Activated T-helper 1 cell treated with anti-CD3 and anti-CD28 coated beads, Interleukin-12 subunit alpha, Interleukin-12 subunit beta, Interleukin-2, Interleukin-4 antibody, amounts not matched to agents 30 ng/mL and 10 ng/mL and 1 ng/mL, durations not matched to agents 14 hours and 24 hours and 36 hours (primary cell): Measurements from ENCODE around the gene CLK1. TPM values are rescaled to one million over a fixed set of nuclear protein-coding genes. Genes with fewer than 3 reads are reported as not detected.
"Not testable (repeated sequence)": the region's sequence is repeated elsewhere in the genome, so short reads cannot be mapped to it uniquely, and the experiment has no call there.

Experiments used
- DNase-seq: peaks from one replicate; pipeline ENCODE4 v3.0.0; 2021; ENCODE audit warnings: low spot score
- H3K27ac Mint-ChIP-seq: one replicate; pipeline ENCODE4 v1.8.0; 2021; ENCODE audit warnings: mild to moderate bottlenecking, mixed read lengths
- H3K27me3 Mint-ChIP-seq: one replicate; pipeline ENCODE4 v1.8.0; 2022; ENCODE audit warnings: mild to moderate bottlenecking, moderate library complexity, mixed read lengths; ENCODE audit not compliant: insufficient read depth
- H3K36me3 Mint-ChIP-seq: one replicate; pipeline ENCODE4 v1.8.0; 2021; ENCODE audit warnings: low read depth, mixed read lengths
- H3K4me1 Mint-ChIP-seq: one replicate; pipeline ENCODE4 v1.8.0; 2021; ENCODE audit warnings: low read depth, mixed read lengths
- H3K4me3 Mint-ChIP-seq: one replicate; pipeline ENCODE4 v1.8.0; 2021; ENCODE audit warnings: mild to moderate bottlenecking, moderate library complexity, mixed read lengths
- H3K9me3 Mint-ChIP-seq: one replicate; pipeline ENCODE4 v1.8.0; 2021; ENCODE audit warnings: mixed read lengths
- intact Hi-C: fragments of 100-400 bp; cut with micrococcal nuclease; formaldehyde crosslinking; loops from one replicate; pipeline ENCODE4 v1.15.1; 2024
- total RNA-seq: library from RNA; stranded (reverse); gene quantifications from 2 replicates; pipeline ENCODE4 v1.2.3, GENCODE V29; 2022

Gene CLK1
- total RNA-seq, result 91.7 and 99.5 TPM in 2 replicates

DNA sequence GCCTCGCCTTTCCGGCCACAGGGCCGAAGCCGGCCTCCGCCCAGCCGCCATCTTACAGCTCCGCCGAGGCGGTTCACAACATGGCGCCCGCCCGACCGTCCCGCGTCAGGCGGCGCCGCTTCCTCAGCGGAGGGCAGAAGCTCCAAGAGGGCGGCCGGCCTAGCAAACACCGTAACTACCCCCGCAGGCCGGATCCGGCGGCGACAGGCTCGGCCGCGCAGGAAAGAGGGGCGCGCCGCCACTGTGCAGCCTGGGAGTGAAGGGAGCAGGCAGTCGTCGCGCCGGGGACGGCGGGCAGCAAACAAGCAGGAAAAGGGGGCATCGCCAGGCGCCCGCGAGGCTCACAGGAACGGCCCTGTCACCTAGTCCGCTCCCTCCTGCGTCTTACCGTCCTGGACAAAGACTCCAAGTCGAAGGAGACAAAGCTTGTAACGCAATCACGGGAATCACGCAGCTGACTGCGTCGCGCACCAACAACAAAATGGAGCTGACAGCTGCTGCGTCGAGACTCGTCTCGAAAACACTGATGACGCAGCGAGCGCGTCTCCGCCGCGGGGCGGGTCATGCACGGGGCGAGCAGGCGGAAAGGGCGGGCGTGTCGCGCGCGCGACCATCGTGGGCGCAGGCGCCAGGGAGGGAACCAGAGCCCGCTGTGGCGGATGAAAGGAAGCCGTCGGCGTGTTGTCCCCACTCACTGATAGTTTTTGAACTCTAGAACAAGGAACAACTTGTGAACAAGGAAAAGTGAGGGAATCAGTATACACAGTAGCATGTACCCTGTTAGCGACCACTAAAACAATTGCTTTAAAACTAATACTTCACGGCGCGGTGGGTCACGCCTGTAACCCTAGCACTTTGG is at the start of gene CLK1:
TSS of gene CLK1 (minus strand) at position 483 of the 859 bp plus-strand sequence. CDS start 2,796 bp downstream, outside the sequence.
- Mint-ChIP-seq H3K4me3 (peak within 1 kb of the TSS; percentile 93), H3K36me3 (peaks cover 43% of the 10 kb centered on the region), H3K27ac (peak within 1 kb of the TSS; percentile 97), H3K4me1 (peaks cover 50% of the 10 kb centered on the region), H3K27me3 (no peaks in the 10 kb centered on the region), H3K9me3 (no peaks in the 10 kb centered on the region)
- intact Hi-C loops, result loop anchor here (1.0 to 10.0 kb wide), 11 partner anchors 25 to 1403 kb away; partner anchors contain the start of genes HYCC2, MAIP1, NIF3L1 and NOP58
- peak; percentile 92 for DNase-seq

DNA sequence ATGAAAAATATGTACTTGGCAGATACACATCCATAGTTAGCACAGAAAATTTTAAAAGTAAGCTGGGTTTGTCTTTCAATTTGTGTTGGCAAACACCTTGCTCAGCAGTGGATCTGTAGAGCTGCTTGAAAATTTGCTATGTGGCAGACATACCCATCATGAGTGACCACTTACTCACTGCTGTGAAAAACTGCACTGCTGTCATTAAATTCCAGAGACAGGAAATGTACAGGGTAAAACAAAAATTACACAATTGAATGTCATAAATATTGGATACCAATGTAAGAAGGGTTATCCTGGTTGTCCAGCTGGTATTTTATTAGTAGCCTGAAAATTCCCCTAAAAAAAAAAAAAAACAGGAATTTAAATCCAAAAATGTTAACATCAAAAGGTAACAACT is 49.2 kb upstream of the CLK1 start:
- no peak for DNase-seq
- intact Hi-C loops, result no loop called here
- Mint-ChIP-seq H3K9me3 (no peaks in the 10 kb centered on the region), H3K4me3 (no peak overlapping the region), H3K27ac (no peak overlapping the region), H3K27me3 (no peaks in the 10 kb centered on the region), H3K4me1 (peaks cover 5% of the 10 kb centered on the region), H3K36me3 (peaks cover 37% of the 10 kb centered on the region)

DNA sequence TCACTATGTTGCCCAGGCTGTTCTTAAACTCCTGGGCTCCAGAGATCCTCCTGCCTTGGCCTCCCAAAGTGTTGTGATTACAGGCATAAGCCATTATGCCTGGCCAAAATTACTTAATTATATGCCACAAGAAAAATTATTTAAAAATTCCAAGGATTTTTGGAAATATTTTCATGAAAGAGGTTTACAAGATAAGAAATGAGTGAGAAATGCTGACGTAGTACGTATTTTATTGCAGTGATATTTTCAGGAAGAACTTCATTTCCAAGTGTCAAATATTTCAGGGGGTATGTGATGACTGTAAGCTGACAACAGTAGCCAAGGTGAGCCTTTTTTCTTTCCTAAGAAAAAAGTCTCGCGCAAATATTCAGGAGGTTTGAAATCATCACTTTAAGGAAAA is 45.5 kb upstream of the CLK1 start:
- intact Hi-C loops, result loop anchor here (10.0 kb wide), 1 partner anchor 455 kb away; no protein-coding TSS in a partner anchor

DNA sequence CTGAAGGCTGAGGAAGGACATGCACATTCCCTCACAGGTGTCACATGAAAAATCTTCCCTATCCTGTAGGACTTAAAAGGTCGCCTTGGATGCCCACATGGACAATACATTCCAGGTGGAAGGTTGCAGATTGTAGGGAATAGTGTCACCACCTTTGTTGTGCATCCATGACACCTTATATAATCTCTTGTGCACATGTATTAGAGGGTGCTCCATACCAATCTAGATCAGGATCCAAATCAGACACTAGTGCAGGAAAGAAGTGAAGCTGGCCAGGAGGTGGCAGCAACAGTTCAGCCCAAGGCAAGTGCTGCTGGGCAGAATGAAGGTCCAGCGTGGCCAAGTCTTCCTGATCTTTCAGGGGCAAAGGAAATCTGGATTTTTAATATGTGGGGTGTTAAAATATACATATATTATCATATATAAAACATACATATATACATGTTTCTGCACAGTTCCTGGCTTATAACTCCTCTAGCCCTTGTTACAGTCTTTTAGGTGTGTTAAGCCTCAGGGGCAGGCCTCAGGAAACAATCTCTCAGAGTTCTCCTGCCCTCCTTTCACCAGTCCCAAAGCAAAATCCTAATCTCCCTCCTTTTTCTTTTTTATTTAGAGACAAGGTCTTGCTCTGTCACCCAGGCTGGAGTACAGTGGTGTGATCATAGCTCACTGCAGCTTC is 41.3 kb upstream of the CLK1 start:
- peak; percentile 20 for DNase-seq
- Mint-ChIP-seq H3K36me3 (peaks cover 15% of the 10 kb centered on the region), H3K27ac (no peak overlapping the region), H3K4me1 (peaks cover 9% of the 10 kb centered on the region), H3K9me3 (no peaks in the 10 kb centered on the region), H3K27me3 (no peaks in the 10 kb centered on the region), H3K4me3 (no peak overlapping the region)
- intact Hi-C loops, result loop anchor here (1.0 to 10.0 kb wide), 3 partner anchors 164 to 459 kb away; no protein-coding TSS in a partner anchor

More for the DNA sequence above, 45.5 kb upstream of the CLK1 start:
- Mint-ChIP-seq H3K4me3 (no peak overlapping the region), H3K27me3 (no peaks in the 10 kb centered on the region), H3K9me3 (no peaks in the 10 kb centered on the region), H3K36me3 (peaks cover 26% of the 10 kb centered on the region), H3K27ac (no peak overlapping the region), H3K4me1 (peaks cover 5% of the 10 kb centered on the region)
- DNase-seq, result no peak

DNA sequence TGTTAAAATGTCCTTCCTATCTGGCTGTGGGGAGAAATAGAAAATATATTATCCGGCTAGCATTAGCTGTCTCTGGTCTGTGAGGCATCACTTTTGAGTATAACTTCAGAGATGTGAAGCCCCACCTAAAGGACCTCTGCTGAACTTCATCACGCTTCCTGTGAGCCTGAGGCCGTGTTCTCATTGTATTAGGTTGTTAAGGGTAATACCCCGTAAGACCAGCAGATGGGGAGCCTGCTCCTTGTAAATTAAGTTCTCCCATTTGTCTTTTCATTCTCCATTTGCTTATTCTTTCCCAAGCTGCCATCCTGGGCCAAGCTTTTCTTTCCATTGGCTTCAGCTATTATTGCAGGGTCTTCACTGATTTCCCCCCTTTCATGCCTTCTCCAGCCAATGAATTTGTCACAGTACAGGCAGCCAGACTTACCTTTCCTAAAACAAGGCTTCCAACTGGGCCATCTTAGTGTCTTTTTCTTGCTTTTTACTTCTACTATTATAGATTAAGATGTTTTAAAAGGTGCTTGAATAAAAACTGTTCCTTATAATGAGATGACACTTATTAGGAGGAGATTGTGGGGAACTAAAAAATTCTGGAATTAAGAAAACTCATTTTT is 37.1 kb upstream of the CLK1 start:
- Mint-ChIP-seq H3K36me3 (peaks cover 32% of the 10 kb centered on the region), H3K4me1 (peaks cover 18% of the 10 kb centered on the region), H3K4me3 (no peak overlapping the region), H3K9me3 (no peaks in the 10 kb centered on the region), H3K27ac (peak overlapping the region; percentile 59), H3K27me3 (no peaks in the 10 kb centered on the region)
- intact Hi-C loops, result loop anchor here (1.0 to 10.0 kb wide), 6 partner anchors 12 to 463 kb away; partner anchors contain the start of genes NIF3L1, ORC2 and PPIL3
- peak; percentile 68 for DNase-seq

DNA sequence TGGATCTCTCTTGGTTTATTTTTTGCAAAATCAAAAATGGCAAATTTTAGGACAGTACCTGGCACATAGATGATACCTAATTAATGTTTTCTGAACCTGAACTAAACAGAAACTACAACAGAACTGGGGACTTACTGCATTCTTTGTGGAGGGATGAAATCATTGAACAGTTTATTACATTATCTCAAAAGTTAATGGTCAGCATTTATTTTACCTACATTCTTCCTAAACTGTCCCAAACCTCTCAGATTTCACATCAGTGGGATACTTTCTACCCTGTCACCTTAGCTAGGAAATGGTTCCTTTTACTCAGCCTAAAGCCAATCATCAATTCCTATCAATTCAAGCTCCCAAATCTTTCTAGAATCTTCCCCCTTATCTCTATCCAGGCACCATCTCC is 35.0 kb upstream of the CLK1 start:
- Mint-ChIP-seq H3K4me3 (no peak overlapping the region), H3K36me3 (peaks cover 42% of the 10 kb centered on the region), H3K27me3 (no peaks in the 10 kb centered on the region), H3K27ac (no peak overlapping the region), H3K9me3 (no peaks in the 10 kb centered on the region), H3K4me1 (peaks cover 22% of the 10 kb centered on the region)
- DNase-seq, result no peak
- intact Hi-C loops, result no loop called here

DNA sequence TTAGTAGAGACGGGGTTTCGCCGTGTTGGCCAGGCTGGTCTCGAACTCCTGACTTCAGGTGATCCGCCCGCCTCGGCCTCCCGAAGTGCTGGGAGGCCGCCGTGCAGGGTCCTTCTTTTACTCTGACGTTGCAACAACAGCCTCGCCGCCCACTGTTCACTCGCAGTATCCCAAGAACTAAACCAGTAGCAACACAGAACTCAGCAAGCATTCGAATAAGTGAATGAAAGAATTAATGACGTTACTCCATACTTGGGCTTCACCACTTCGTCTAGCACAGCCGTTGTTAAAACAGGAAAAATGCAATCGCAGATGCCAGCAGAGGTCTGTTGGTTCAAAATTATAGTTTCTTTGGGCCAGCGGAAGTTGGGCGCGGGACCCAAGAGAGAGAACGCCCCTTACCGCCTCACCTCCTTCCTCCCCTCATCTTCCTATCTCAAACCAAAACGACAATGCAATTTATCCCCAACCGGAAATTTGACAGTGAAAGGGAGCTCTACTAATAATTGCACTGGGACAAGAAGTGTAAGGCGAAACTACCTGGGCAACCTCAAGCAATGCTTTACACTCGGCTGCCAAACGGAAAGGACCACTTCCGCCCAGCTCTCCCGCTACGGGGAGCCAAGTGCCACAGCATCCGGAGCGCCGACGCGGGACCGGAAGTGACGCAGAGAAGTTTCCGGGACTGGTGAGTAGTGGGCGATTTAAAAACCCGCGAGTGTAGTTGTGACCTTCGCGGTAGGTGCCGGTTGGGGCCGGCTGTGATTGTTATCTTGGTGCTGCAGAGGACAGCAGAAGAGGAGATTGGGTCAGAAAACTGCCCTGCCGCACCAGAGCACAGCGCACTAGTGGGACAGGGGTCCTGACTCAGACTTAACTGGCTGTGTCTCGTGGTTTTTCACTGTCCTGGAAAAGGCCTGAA is 24.5 kb upstream of the CLK1 start, which contains the start of the genes NIF3L1 and PPIL3:
TSS of gene NIF3L1 (plus strand) at position 668 of the 922 bp plus-strand sequence. CDS start 2,573 bp downstream, outside the sequence.
TSS of gene PPIL3 (minus strand) at position 374 of the 922 bp plus-strand sequence. CDS start 1,462 bp downstream, outside the sequence.
- H3K4me3 Mint-ChIP-seq, result peak within 1 kb of the TSS; percentile 97
- peaks cover 54% of the 10 kb centered on the region for H3K4me1 Mint-ChIP-seq
- no peaks in the 10 kb centered on the region for H3K9me3 Mint-ChIP-seq

DNA sequence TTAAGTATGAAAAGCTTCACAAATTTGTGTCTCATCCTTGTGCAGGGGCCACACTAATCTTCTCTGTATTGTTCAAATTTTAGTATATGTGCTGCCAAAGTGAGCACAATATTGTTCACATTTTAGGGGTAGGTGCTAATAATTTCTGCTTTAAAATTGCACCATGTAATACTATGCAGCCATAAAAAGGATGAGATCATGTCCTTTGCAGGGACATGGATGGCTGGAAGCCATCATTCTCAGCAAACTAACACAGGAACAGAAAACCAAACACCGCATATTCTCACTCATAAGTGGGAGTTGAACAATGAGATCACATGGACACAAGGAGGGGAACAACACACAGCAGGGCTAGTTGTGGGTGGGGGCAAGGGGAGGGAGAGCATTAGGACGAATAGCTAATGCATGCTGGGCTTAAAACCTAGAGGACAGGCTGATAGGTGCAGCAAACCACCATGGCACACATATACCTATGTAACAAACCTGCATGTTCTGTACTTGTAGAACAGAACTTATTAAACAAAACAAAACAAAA is 17.3 kb upstream of the CLK1 start:
- intact Hi-C loops, result not testable (repeated sequence)
- H3K36me3 Mint-ChIP-seq, result peaks cover 40% of the 10 kb centered on the region

More for the DNA sequence above, 24.5 kb upstream of the CLK1 start, which contains the start of the genes NIF3L1 and PPIL3:
- DNase-seq, result peak; percentile 96
- intact Hi-C loops, result loop anchor here (1.0 to 5.0 kb wide), 15 partner anchors 12 to 1348 kb away; partner anchors contain the start of genes ALS2, BZW1, CFLAR and CLK1
- H3K27me3 Mint-ChIP-seq, result no peaks in the 10 kb centered on the region
- H3K36me3 Mint-ChIP-seq, result peaks cover 27% of the 10 kb centered on the region
- H3K27ac Mint-ChIP-seq, result peak within 1 kb of the TSS; percentile 99

DNA sequence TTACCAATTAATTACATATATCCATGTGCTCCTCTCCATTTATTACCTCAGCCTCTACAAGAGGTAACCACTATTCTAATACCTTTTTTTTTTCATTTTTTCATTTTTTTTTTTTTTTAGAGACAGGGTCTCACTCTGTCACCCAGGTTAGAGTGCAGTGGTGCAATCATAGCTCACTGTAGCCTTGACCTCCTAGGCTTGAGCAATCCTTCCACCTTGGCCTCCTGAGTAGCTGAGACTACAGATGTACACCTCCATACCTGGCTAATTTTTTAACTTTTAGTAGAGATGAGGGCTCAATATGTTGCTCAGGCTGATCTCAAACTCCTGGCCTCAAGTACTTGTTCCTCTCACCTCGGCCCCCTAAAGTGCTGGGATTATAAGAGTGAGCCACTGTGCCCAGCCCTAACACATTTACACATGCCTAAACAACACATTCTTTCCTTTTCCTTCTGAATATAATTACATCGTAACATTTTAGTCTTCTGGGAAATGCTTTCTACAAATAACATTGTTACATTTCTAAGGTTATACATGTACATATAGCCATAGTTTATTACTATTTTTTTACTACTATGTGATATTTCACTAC is 13.9 kb upstream of the CLK1 start:
- Mint-ChIP-seq H3K9me3 (no peaks in the 10 kb centered on the region), H3K36me3 (peaks cover 38% of the 10 kb centered on the region), H3K4me1 (peaks cover 18% of the 10 kb centered on the region), H3K27ac (no peak overlapping the region), H3K4me3 (no peak overlapping the region), H3K27me3 (no peaks in the 10 kb centered on the region)
- intact Hi-C loops, result no loop called here
- no peak for DNase-seq

More for the DNA sequence above, 17.3 kb upstream of the CLK1 start:
- H3K27ac Mint-ChIP-seq, DNase-seq, H3K9me3 Mint-ChIP-seq, H3K27me3 Mint-ChIP-seq, H3K4me3 Mint-ChIP-seq: not testable (repeated sequence)
- peaks cover 33% of the 10 kb centered on the region for H3K4me1 Mint-ChIP-seq

DNA sequence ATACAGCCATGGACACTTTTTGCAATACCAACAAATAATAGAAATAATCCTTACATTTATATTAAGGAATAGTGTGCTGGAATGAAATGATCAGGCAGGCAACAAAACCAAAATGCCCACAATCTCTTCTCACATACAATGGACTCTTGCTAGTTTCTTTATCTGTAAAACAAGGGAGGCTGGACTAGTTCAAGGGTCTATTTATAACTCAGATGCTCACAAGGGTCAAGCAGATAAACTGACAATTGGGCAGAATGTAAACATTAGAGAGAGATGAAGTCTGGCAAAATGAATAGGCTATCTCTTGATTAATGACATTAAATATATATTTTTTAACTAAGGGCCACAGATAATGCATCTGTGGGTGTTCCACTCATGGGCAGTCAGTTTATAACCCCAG is 13.0 kb upstream of the CLK1 start:
- Mint-ChIP-seq H3K36me3 (peaks cover 33% of the 10 kb centered on the region), H3K27me3 (no peaks in the 10 kb centered on the region), H3K4me3 (no peak overlapping the region), H3K4me1 (peaks cover 9% of the 10 kb centered on the region), H3K27ac (no peak overlapping the region), H3K9me3 (no peaks in the 10 kb centered on the region)
- DNase-seq, result no peak
- intact Hi-C loops, result no loop called here

DNA sequence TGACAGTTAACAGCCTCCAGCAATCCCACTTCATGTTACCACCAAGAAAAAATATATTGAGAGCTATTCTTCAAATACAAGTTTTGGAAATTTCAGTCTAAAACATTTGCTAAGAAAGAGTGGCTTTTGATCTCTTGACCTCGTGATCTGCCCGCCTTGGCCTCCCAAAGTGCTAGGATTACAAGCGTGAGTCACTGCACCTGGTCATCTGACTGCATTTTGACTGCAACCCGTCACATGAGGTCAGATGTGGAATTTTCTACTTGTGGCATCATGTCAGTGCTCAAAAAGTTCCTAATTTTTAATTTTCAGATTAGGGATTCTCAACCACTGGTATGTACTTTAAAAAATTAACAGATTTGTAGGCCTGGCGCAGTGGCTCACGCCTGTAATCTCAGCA is 9.1 kb upstream of the CLK1 start:
- peaks cover 32% of the 10 kb centered on the region for H3K36me3 Mint-ChIP-seq
- no peak overlapping the region for H3K27ac Mint-ChIP-seq
- no peak overlapping the region for H3K4me3 Mint-ChIP-seq
- no peaks in the 10 kb centered on the region for H3K9me3 Mint-ChIP-seq
- DNase-seq, result no peak
- intact Hi-C loops, result no loop called here
- H3K4me1 Mint-ChIP-seq, result peaks cover 8% of the 10 kb centered on the region
- H3K27me3 Mint-ChIP-seq, result no peaks in the 10 kb centered on the region
